Hepatocyte (in vitro differentiated cells): ENCODE data around the gene LMAN2L.

ENCODE experiments used
- EZH2 ChIP-seq: fragments of 200-600 bp; sonication (generic); IDR thresholded peaks from 2 replicates; pipeline ENCODE4 v1.6.1; 2016; ENCODE audit warnings: antibody characterized with exemption, mild to moderate bottlenecking, borderline replicate concordance
- TF ChIP-seq, protein P1 (sequence below): fragments of 200-600 bp; sonication (generic); IDR thresholded peaks from 2 replicates; pipeline ENCODE4 v1.5.1; 2016; ENCODE audit warnings: antibody characterized with exemption, mild to moderate bottlenecking; ENCODE audit not compliant: poor library complexity

DNA sequence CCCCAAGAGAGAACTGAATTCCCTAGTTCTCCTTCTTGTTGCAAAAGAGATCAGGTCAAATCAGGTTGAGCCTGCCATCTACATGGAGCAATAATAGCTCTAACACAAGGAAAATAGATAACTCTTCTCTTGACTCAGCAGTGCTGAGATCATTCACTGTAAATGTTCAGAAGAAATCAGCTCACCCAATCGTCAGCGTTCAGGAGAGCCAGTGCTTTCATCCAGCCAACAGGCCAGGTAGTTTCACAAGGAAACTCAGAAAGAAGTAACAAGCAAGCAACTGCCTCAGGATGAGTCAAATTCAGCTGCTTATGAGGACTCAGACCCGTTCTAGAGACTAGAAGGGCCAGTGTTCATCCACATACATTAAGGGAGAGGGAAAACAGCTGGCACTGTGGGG is 5.9 kb downstream of the LMAN2L start:
- TF ChIP-seq, protein P1, sequence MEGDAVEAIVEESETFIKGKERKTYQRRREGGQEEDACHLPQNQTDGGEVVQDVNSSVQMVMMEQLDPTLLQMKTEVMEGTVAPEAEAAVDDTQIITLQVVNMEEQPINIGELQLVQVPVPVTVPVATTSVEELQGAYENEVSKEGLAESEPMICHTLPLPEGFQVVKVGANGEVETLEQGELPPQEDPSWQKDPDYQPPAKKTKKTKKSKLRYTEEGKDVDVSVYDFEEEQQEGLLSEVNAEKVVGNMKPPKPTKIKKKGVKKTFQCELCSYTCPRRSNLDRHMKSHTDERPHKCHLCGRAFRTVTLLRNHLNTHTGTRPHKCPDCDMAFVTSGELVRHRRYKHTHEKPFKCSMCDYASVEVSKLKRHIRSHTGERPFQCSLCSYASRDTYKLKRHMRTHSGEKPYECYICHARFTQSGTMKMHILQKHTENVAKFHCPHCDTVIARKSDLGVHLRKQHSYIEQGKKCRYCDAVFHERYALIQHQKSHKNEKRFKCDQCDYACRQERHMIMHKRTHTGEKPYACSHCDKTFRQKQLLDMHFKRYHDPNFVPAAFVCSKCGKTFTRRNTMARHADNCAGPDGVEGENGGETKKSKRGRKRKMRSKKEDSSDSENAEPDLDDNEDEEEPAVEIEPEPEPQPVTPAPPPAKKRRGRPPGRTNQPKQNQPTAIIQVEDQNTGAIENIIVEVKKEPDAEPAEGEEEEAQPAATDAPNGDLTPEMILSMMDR = no peak
- TF ChIP-seq EZH2 = no peak
